Heart right ventricle (tissue), 16 donors: ENCODE results near the gene SFRP5. TPM values are rescaled to one million over a fixed set of nuclear protein-coding genes. Genes with fewer than 3 reads are reported as not detected.

ENCODE experiments used
- ATAC-seq, 8 donors: fragments of 200-7000 bp; cut with Tn5 transposase; one replicate each; pipeline ENCODE4 v1.9.1; 2020; ENCODE audit warnings: mild to moderate bottlenecking in 8 of 8, moderate library complexity in 8 of 8, moderate number of reproducible peaks in 1 of 8
- DNase-seq, 2 donors: peaks; one replicate each; pipeline ENCODE4 v3.0.0-alpha.2; 2020
- H3K27ac ChIP-seq, 10 donors: fragments of 200-600 bp; sonication (generic) in 2 of 10; one replicate each; pipeline versions ENCODE4 v1.5.0 to v1.8.0; 2020 to 2022; ENCODE audit warnings: mild to moderate bottlenecking in 3 of 10
- H3K27me3 ChIP-seq, 7 donors: fragments of 200-600 bp; one replicate each; pipeline ENCODE4 v1.8.0; 2021 to 2022; ENCODE audit warnings: mild to moderate bottlenecking in 2 of 7
- H3K36me3 ChIP-seq, 9 donors: fragments of 200-600 bp; sonication (generic) in 1 of 9; one replicate each; pipeline versions ENCODE4 v1.5.0 to v1.8.0; 2020 to 2022; ENCODE audit warnings: mild to moderate bottlenecking in 2 of 9
- H3K4me1 ChIP-seq, 9 donors: fragments of 200-600 bp; sonication (generic) in 1 of 9; one replicate each; pipeline versions ENCODE4 v1.5.0 to v1.8.0; 2020 to 2022; ENCODE audit warnings: mild to moderate bottlenecking in 4 of 9
- H3K4me3 ChIP-seq, 10 donors: fragments of 200-600 bp; sonication (generic) in 2 of 10; one replicate each; pipeline versions ENCODE4 v1.5.0 to v1.8.0; 2020 to 2022; ENCODE audit warnings: mild to moderate bottlenecking in 7 of 10, moderate library complexity in 2 of 10
- H3K9me3 ChIP-seq, 11 donors: fragments of 200-600 bp in 10 of 11; sonication (generic) in 2 of 11; one replicate each; pipeline versions ENCODE4 v1.5.0 to v1.8.0; 2013 to 2022; ENCODE audit warnings: mild to moderate bottlenecking in 2 of 11, control low read depth in 1 of 11, moderate library complexity in 1 of 11
- CTCF ChIP-seq, 9 donors: fragments of 200-600 bp; sonication (generic) in 2 of 9; IDR thresholded peaks; one replicate each; pipeline versions ENCODE4 v1.5.0 to v1.8.0; 2021 to 2022; ENCODE audit warnings: antibody characterized with exemption in 9 of 9, mild to moderate bottlenecking in 5 of 9, moderate library complexity in 1 of 9
- WGBS, 2 donors: extraction: QIAGEN DNeasy Blood & Tissue Kit; methylation state at CpG; one replicate each; pipeline ENCODE4 v1.1.7; 2013; ENCODE audit warnings: inconsistent platforms in 1 of 2; 5-methylcytosine and 5-hydroxymethylcytosine counted together
- intact Hi-C, 10 donors: fragments of 100-400 bp; cut with DNase I; formaldehyde crosslinking; loops; one replicate each; pipeline versions ENCODE4 v1.11.1 to v1.14.2; 2022
- polyA plus RNA-seq, 2 donors: library from polyadenylated mRNA; stranded (reverse); fragments of 200-250 nt; gene quantifications; one replicate each; pipeline ENCODE4 v1.2.3, GENCODE V29; 2013
- total RNA-seq, 10 donors: library from RNA; stranded (reverse); fragmentation: NEBNext Ultra II Directional in 3 of 10; extraction: Animal tissue kit (Norgen Biotek cat#: 25700) in 3 of 10; gene quantifications; one replicate each; pipeline versions ENCODE4 v1.2.1 to v1.2.4, GENCODE V29; 2021 to 2023
- donor health status: Arrhythmogenic right ventricular cardiomyopathy.
- donor health status: ischemic (EF 13 %, LVEDD 7.1; RV severe dilation, severe dysfunction).
- donor health status: healthy with polysubstance abuse.
- donor health status: DM: no; HTN: yes; CAD: no.
- donor health status: DM: no; HTN: no; CAD: no.
- donor health status: ischemic (EF 25% LVEDD 6.9; RV normal size, moderate dysfunction).
- donor health status: ischemic (EF 25% LVEDD 5.7; RV mildly dilated, moderate dysfunction).
- donor health status: healthy.
- donor health status: DM: yes; HTN: yes; CAD: no.
- donor health status: Ischemic cardiomyopathy.
- donor health status: ischemic (EF 35%, LVEDD 5.7; RV mildly dilated, moderate dysfunction).
- donor health status: nonischemic (EF 11% LVEDD 7.7; RV severe dilation, severe dysfunction).
- donor health status: DM: yes; HTN: yes; CAD: no.
- donor health status: PGD.
- donor health status: ischemic (EF 29% LVEDD 5.4; RV normal size, mild dysfunction).
- donor health status: nonischemic (EF 23%, LVEDD 6.1; RV moderate dilation, normal function).

The SFRP5 gene
- total and polyA plus RNA-seq, 12 donors: 0.19 to 4.3 (median 1.0) TPM; not detected in 2

DNA sequence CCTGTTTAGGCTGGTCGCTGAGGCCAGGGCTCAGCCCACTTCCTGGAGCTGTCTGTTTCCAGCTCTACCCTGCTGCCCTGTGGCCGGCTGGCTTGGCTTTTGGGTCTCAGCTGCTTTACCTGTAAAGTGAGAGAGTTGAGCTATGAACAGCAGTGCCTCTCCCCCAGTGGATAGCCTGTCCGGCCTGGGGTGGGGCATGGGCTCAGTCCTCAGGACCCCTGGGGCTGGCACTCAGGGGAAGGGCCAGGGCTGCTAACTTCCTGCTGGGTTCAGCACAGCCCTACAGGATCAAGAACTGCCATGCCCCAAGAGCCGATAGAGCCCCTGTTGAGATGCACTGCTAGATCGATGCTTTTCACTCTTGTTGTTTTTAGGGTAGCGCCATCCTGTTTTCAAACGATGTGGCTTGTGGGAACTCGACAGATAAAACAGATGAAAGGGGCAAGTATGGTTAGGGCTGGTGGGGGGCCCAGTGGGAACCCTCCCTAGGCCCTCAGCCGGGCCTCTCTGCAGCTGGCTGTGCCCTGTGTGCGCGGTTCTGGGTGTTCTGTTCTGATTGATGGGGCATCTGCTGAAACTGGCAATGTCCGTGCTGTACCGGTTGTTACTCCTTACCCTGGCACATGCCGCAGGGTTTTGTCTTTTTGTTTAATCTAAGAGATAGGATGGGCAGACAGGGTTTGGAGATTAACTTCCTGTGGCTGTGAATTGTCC, 10.0 kb upstream of the SFRP5 start:
- no peak overlapping the region for H3K4me3 ChIP-seq
- no peaks in the 10 kb centered on the region for H3K27me3 ChIP-seq
- peak overlapping the region in 6 of 10 donors; percentile 10 to 57 (median 38) for H3K27ac ChIP-seq
- no peaks in the 10 kb centered on the region for H3K36me3 ChIP-seq
- no peaks in the 10 kb centered on the region for H3K9me3 ChIP-seq
- H3K4me1 ChIP-seq: peaks cover 9 to 26% (median 19%) of the 10 kb centered on the region in 9 donors
- no peak for DNase-seq
- 62 to 65% methylated on average over 14 of the region's 14 CpGs for WGBS, 2 donors
- ATAC-seq: peak in 6 of 8 donors; percentile 13 to 76 (median 33)
- no peak for TF ChIP-seq CTCF (IDR thresholded peaks at IDR 0.05)
- intact Hi-C loops: no loop called here

DNA sequence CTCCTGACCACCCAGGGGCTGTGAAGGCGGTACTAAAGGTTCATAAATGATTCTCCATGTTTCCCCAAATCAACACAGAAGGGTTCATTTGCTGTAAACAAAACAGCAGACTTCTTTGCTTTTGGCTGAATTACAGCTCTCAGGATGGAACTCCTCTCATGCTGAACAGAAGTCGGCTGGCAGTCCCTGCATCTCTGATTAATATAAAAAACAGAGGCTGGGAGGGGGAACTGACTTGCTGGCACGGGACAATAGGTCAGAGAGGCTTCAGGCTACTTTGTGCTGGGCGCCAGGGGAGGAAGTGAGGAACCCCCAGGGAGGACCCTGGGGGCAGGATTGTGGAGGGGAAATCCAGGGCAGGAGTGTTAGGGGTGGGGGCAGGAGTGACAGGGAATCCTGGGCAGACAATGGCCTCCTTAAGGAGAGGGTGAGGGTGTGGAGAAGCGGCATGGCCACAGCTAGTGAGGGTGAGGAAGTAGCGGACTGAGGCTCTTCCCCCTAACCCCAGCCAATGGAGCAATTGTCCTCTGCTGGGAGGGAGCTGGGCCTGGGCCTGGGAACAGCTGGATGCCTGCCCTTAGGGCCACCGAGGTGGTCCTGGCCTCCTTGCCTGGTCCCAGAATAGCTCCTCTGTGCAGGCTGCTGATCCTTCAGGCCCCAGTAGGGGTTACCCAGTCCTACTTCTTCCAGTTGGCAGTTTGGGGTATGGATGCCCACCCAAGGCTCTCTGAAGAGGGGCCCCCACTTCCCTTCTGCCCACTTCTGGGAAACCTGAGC, 9.2 kb upstream of the SFRP5 start:
- Histone ChIP-seq H3K9me3 (no peaks in the 10 kb centered on the region), H3K27me3 (no peaks in the 10 kb centered on the region), H3K36me3 (no peaks in the 10 kb centered on the region), H3K27ac (peak overlapping the region in 6 of 10 donors; percentile 10 to 57 (median 38)), H3K4me3 (no peak overlapping the region), H3K4me1 (peaks cover 9 to 26% (median 19%) of the 10 kb centered on the region in 9 donors)
- DNase-seq (no peak), ATAC-seq (peak; percentile 23 to 63 (median 48))
- intact Hi-C loops: no loop called here
- no peak for TF ChIP-seq CTCF (IDR thresholded peaks at IDR 0.05)
- 39 to 53% methylated on average over 7 of the region's 7 CpGs for WGBS, 2 donors

- ATAC-seq: no peak
- Histone ChIP-seq H3K4me1 (peaks cover 9 to 26% (median 19%) of the 10 kb centered on the region in 9 donors), H3K9me3 (no peaks in the 10 kb centered on the region), H3K36me3 (no peaks in the 10 kb centered on the region), H3K4me3 (no peak overlapping the region), H3K27me3 (peaks cover 0 to under 1% (median 0%) of the 10 kb centered on the region in 7 donors), H3K27ac (no peak overlapping the region)
- intact Hi-C loops: no loop called here
- 95 to 96% methylated on average over 3 of the region's 3 CpGs for WGBS, 2 donors
- DNase-seq: no peak
- TF ChIP-seq CTCF (IDR thresholded peaks at IDR 0.05): no peak
Measured at GRCh38 chr10:97779975-97780374, 8.2 kb upstream of the SFRP5 start.

DNA sequence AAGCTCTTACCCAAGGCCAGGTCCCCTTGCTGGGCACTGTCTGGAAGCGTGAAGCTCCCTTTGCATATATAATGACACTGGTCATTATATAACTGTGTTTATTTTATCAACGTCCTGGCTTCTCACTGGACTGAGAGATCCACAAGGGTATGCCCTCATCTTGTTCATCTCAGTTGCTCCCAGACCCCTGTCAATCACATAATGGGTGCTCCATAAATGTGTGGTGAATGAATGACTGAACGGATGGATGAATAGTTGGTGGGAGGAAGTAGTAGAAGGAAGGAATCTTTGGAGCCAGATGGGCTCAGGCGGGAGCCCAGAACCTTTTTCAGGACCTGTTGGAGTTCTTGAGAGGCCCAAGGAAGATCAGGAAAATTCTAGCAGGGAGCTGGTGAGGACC, 7.7 kb upstream of the SFRP5 start:
- Histone ChIP-seq H3K4me1 (peaks cover 9 to 26% (median 19%) of the 10 kb centered on the region in 9 donors), H3K27me3 (peaks cover 0 to 5% (median 0%) of the 10 kb centered on the region in 7 donors), H3K27ac (no peak overlapping the region), H3K9me3 (no peaks in the 10 kb centered on the region), H3K4me3 (no peak overlapping the region), H3K36me3 (no peaks in the 10 kb centered on the region)
- TF ChIP-seq CTCF (IDR thresholded peaks at IDR 0.05): no peak
- ATAC-seq: no peak
- intact Hi-C loops: no loop called here
- WGBS, 2 donors: 73 to 80% methylated on average over 4 of the region's 4 CpGs
- DNase-seq: no peak
